Measurements from ENCODE around the gene CDH11.

The CDH11 gene

DNA sequence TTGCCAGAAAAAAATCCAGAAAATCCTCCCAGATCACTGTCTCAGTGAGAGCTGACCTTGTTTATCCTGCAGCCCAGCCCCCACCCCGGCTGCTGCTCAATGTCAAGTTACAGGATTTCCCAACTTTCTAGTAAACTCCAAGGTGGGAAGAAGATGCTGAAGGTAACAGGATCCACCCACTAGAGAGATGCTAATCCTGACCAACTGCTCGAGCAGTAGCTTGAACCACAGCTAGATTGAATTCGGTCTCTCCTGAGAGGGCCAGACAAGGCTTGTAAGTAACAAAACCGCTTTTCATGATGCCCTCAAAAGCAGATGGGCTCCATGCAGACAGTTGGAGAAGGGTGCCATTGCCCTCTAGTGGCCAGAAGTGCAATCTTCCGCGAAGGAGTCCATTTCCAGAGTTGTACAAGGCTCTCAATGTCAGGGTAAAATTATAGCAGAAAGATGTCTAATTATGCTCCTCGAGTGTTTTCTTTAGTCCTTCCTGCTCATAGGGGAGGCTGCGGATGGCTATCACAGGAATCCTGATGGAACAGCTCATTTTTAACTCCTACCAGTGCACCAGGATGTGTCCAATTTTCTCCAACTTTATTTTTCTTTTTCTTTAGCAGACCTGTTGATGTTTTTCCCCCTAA is 3.9 kb downstream of the CDH11 start:
- in situ Hi-C loops (cut with HindIII; ENCODE audit: low sequenced_read_pairs), result no loop called here

DNA sequence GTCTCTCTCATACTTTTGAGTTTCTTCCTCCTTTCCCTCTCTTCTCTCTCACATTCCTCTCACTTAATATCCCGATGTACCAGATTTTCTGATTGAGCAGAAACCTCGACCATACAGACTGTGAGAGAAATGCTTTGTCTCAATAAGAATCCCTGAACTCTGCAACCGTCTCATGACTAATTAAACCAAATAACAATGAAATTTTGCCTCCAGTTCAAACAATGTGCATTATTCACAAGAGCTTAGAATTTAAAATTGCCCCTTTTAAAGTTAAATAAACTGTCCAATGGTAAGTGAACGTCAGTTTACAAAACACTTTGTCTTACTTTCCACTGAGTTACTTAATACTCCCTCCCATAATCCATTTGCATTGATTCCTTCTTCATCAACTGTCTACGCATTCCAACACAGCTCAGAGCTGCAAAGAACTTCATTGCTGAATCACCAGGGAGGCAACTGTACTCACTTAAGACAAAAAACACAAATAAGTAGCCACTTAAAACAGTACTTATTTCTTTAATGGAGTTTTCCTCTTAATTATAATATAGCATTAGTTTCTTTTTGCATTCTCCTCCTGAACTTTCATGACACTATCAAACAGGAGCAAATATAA is 4.9 kb downstream of the CDH11 start:
- in situ Hi-C loops (cut with HindIII; ENCODE audit: low sequenced_read_pairs), result no loop called here

DNA sequence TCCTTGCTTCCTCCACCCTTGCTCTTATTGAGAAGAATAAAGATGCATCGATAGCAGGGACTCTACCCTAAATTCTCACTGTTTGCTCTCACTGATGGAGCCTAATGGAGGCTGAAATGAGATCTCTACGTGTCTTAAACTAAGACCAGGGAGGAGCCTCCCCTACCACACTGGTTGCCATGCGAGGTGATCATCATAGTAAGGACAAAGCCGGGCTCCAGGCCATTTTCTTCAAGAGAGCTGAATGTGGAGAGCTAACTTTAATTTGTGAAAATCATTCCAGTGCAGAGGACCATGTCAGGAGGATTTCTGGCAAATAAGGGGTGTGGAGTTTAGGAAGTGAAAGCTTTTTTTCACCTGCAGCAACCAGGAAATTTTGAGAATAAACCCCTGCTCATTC is 5.6 kb downstream of the CDH11 start:
- in situ Hi-C loops (cut with HindIII; ENCODE audit: low sequenced_read_pairs), result no loop called here

DNA sequence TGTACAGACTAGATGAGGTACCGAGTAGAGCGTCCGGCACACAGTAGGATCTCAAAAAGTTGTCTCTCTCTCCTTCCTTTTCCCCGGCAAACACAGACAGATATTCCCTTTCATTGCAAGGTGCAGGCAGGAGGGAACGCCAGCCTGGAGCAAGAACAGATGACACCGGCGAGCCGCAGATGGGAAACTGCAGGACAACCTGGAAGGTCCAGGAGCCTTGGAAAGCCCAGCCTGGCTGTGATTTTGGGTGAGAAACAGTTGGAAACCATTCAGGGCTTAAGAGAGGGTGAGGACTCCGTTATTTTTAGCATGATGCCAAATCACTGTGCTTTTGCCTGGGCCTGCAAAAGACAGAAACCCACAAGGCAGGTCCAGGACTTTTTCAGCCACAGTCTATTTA is 7.3 kb downstream of the CDH11 start:
- in situ Hi-C loops (cut with HindIII; ENCODE audit: low sequenced_read_pairs), result no loop called here

DNA sequence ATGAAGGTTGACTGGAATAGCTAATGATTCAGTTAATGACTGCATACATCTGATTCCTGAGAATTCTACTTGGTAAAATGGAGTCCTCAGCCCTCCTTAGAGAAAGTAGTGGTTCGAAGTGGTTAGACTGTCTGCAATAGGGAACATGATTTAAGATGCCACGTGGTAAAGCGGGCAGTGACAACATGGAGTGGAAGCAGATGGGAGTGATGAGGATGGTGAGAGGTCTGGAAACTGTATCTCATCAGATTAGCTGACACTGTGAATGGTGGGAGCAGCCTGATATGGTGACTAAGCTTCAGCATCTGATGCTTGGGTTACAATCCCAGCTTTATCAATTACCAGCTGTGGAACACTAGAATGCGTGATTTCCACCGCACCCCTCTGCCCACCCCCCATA is 8.4 kb downstream of the CDH11 start:
- in situ Hi-C loops (cut with HindIII; ENCODE audit: low sequenced_read_pairs), result no loop called here

DNA sequence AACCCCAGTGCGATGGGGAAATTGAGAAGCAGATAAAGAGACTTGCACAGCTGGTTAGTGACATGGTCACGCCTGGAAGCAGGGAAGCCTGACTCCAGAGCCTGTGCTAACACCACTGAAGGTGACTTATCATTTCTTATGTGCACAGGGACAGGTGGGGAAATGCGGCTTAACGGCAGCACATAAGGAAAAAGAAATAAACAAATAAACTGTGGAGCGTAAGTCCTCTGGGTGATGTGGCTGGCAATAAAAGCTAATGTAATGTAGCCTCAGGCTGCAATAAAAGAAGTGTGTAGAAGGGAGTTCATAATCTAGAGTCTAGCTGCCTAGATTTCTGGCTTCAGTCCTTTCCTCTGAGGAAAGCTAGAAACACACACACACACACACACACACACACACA is 10.6 kb downstream of the CDH11 start:
- in situ Hi-C loops (cut with HindIII; ENCODE audit: low sequenced_read_pairs), result no loop called here

DNA sequence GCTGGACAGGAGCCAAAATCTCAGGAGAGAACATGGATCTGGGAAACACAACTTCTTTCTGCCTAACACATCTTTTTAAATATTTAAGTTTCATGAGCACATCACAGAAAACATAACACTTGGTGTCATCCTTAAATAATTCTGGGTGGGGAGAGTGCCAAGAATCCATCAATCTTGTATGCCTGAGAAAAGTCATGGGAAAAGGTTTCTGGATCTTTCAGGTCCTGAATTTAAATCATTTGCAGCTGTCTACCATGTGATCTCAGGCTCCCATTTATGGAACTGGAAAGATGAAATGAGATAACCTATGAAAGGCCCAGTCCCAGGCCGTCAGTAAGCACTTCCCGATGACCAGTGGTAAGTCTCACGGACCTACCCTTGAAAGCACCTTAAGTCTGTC is 15.1 kb downstream of the CDH11 start:
- in situ Hi-C loops (cut with HindIII; ENCODE audit: low sequenced_read_pairs), result no loop called here

DNA sequence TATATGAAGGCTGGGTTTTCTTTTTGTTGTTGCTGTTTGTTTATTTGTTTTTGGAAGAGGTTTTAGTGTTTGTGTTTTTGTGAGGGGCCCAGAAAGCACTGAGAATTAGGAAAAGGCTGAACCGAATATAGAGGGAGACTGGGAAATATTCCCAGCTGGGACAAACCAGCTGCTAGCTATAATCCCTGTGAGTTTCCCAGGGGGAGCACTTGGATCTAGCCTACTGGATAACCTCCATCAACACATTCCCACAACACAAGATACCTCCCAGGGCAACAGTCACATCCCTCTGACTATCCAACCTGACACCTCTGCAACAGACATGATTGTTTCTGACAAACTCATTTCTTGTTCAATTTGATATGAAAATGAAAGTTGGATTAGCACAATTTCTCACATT is 16.7 kb downstream of the CDH11 start:
- in situ Hi-C loops (cut with HindIII; ENCODE audit: low sequenced_read_pairs), result no loop called here

DNA sequence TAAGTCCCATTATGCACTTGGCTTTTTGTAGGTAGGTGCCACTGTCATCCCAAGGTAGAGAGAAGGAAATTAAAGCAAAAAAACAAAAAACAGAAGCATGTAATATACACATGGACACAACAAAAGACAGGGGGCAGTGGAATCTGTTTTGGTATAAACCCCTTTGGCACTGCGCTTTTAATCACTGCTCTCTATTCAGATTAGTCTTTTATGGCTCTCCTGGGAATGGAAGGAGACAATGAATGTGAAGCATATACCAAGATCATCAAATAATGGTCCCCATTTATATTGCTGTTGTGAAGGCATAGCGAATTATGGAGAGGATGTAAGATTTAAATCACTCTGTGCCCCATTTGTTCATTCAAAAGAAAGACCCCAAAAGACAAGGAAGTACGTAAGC is 17.4 kb downstream of the CDH11 start:
- in situ Hi-C loops (cut with HindIII; ENCODE audit: low sequenced_read_pairs), result no loop called here

DNA sequence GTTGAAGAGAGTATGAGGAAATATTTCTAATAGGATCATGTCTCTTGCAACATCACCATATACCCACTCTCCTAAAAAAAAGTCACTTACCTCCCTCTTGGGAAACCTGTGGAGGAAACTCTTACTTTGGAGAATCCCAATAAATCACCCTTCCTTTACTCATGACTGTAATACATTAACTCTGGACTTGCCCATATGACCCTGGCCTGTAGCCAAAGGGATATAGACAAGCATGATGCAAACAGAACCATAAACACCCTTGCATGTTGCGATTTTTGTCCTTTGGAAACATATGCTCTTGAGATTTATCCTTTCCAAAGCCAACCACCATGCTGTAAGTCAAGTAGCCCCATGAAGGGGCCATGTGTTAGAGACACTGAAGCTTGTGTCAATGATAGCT is 19.5 kb downstream of the CDH11 start:
- in situ Hi-C loops (cut with HindIII; ENCODE audit: low sequenced_read_pairs), result no loop called here

DNA sequence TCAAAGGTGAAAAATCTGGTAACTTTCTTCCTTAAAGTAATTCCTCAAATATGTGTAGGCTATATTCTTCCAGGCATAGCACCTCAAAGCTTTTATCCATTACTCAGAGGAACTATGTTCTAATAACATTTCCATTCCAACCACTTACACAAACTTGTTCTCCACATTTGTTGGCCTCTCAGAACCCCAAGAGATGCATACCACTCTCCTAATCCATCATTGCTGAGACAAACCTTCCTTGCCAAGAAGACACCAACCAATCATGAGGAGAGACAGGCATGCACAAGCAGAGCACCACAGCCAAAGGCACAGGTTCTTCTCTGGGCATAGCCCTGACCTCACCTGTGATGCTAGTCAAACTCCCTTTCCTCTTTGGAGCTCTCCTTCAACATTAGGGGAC is 20.9 kb downstream of the CDH11 start:
- in situ Hi-C loops (cut with HindIII; ENCODE audit: low sequenced_read_pairs), result no loop called here

DNA sequence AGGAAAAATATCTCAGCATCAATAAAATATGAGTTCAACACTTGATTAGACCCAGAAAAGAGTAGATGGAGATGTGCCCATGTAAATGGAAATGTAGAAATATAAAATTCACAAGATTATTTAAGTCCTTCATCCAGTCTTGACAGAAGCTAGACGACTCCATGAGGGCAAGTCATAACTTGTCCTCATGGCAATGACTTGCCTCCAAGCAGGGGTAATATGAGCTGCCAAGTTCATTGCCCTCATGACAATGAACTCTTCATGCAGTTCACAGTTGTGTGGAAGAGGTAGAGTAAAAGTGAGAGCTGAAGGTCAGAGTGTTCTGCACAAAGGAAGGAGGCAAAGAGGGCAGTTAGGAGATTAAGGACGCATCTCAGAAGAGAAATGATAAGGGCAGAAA is 22.3 kb downstream of the CDH11 start:
- in situ Hi-C loops (cut with HindIII; ENCODE audit: low sequenced_read_pairs), result no loop called here

DNA sequence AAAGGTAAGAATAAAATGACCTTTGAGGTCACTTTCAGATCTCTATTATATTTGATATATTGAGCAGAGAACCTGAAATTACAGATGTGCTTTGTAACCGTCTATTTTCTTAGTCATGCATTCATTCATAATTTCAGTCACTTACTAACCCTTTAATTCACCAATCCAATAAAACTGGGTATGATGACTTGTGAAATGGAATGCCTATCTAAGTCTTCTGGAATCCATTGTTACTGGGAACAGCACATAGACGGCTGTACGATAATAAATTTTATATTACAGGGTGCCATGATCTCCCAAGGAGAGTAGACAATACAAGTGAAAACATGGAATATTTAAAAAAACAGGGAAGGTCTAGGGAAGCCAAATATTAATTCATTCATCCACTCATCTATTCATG is 22.9 kb downstream of the CDH11 start:
- in situ Hi-C loops (cut with HindIII; ENCODE audit: low sequenced_read_pairs), result no loop called here

DNA sequence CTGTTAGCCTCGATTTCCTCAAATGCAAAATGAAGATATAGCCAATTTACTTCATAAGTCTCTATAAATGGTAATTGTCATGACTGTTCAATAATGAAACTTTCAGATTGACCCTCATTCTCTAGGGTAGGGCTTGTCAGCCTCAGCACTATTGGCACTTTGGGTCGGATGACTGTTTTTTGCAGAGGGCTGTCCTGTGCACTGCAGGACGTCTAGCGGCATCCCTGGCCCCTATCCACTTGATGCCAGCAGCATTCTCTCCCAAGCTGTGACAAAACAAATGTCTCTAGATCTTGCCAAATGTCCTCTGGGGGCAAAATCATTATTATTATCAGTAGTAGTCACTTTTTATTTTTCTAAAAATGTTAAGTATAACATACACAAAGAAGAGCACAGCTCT is 24.6 kb downstream of the CDH11 start:
- in situ Hi-C loops (cut with HindIII; ENCODE audit: low sequenced_read_pairs), result no loop called here

DNA sequence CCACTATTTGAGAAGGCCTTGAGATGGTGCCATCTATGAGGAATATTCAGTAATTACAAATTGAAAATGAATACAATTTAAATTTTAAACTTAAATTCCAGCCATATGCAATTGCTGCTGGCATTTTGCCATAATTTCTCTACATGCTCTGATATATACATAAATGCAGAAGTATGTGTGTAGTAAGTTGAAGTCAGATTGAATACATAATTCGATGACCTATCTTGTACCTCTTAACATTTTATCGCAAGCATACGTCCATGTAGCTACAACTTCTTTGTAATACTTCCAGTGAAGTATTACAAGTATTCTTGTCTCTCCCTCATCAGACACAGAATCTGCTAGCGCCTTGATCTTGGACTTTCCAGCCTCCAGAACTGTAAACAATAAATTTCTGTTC is 26.0 kb downstream of the CDH11 start:
- in situ Hi-C loops (cut with HindIII; ENCODE audit: low sequenced_read_pairs), result no loop called here

DNA sequence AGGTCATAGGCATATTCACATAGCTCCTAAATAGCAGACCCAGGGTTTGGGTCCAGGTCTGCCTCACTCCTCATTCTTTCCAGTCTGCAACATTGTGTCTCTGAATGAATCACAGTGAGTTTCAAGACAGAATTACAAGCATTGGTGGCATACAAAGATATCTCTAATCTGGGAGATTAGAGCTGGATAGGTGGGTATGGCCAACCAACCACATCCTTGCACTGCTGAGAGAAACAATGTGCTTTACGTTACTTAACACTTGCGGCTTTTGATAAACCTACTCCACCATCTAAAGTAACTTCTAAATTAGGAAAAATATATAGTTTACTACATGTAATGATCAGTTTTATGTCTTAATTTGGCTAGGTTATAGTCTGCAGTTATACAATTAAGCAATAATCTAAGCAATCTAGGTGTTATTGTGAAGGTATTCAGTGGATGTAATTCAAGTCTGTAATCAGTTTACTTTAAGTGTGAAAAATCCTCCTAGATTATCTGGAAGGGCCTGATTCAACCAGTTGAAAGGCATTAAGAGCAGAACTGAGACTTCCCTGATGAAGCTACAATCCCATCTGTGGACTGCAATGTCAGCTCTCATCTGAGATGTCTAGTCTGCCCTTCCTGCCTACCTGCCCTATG is 26.7 kb downstream of the CDH11 start:
- in situ Hi-C loops (cut with HindIII; ENCODE audit: low sequenced_read_pairs), result no loop called here

DNA sequence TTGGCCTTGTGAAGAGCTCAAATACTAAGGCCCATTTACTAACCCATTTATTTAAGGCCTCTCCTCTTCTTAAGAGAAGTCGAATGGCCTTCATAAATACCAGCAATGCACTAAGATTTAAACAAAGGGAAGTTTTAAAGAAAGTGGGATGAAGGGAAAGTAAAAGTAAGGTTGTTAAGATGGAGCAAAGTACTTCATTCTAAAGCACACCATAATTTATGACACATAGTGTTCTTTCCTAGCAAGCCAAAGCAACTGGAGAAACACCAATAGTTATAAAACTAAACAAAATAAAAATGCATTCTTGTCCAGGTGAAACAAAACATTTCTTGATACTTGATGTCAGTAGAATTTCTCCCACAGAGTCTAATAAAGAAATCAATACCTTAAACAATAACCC is 27.9 kb downstream of the CDH11 start:
- in situ Hi-C loops (cut with HindIII; ENCODE audit: low sequenced_read_pairs), result no loop called here

DNA sequence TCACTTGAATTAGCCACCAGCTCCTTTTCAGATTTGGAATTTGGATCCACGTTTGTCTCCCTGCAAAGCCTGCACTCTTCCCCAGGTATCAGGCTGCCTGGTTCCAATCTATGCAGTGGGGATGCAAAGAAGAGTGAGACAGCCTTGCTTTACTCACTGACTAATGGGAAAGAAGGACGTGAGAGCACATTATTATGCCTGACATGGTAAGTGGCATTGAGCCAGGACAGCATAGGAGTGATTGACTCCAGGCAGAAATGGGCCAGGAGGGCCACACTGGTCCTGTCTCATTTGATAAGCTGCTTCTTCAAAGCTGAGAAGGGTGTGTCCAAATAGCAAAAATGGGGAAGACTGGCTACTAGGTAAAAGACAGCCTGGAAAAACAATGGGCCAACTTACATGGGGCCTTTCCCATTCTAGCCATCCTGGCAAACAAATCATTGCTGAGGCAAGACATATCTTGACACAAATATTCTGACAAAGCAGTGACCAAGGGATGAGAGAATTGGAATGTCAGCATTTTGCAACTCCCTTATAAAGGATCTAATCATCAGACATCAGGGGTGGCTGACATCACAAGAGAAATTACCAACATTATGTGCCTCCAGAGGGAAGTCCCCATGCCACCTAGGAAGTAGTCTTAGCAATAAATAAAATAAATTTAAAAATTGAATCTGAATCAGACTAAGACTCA is 38.6 kb downstream of the CDH11 start:
- in situ Hi-C loops (cut with HindIII; ENCODE audit: low sequenced_read_pairs), result no loop called here

DNA sequence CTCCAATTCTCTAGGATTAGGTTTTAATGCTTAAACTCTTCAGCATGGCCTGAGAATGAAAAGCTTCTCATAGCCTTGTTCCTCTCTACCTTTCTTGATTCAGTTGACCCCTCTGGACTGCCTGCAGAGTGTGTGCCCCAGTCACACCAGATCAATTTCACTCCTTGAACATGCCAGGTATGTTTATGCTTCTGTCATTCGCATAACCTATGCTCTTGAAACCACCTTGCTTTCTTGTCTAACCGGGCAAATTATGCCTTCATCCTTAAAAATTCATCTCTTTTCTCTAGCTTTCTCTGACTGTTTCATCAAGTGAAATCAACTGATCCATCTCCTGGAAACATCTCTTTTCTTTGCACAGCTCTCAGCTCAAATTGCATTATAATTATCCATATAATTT is 42.3 kb downstream of the CDH11 start:
- in situ Hi-C loops (cut with HindIII; ENCODE audit: low sequenced_read_pairs), result no loop called here

DNA sequence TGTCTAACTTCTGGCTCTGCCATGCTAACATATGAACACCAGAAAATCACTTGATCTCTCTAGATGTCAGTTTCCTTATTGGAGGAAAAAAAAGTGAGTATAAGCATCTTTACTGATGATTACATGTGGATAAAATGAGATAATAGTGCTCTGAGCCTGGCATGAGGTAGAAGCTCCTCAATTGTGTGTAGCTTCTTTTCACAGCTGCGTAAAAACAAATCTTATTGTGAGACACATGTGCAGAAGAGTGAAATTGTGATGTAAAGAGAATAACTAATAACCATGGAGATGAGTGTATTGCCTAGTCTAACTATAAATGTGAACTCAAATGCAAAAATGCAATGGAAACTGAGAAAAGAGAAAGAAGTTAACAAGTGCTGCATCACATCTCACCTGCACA is 44.7 kb downstream of the CDH11 start:
- in situ Hi-C loops (cut with HindIII; ENCODE audit: low sequenced_read_pairs), result no loop called here

DNA sequence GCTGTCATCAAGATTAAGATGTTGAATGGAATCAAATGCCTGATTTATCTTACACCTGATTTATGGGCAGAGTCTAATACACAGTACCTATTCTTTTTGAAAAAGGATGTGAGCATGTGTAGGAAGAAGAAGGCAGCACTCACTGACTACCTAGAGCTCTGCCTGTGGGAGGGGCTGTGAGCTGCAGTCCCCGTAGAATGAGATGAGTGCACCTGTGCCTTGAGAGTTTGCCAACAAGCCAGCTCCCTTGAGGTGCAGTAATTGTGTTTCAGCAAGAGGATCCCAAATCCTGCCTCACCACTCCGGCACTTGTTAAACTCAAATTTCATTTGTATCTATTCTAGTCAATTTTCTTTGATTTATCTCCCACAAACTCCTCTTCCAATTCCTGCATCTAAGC is 46.0 kb downstream of the CDH11 start:
- in situ Hi-C loops (cut with HindIII; ENCODE audit: low sequenced_read_pairs), result no loop called here
